Neutrophil (primary cell): Measurements from ENCODE around the gene IRF4.

ENCODE experiments used
- H3K27ac ChIP-seq: fragments of 200-600 bp; sonication (generic); 2 replicates; pipeline ENCODE4 v1.5.1; 2016; ENCODE audit warnings: mild to moderate bottlenecking, moderate library complexity
- H3K27me3 ChIP-seq: fragments of 200-600 bp; sonication (generic); 2 replicates; pipeline ENCODE4 v1.6.0; 2016; ENCODE audit warnings: mild to moderate bottlenecking
- H3K36me3 ChIP-seq: fragments of 200-600 bp; sonication (generic); 2 replicates; pipeline ENCODE4 v1.5.1; 2017
- H3K4me1 ChIP-seq, 2 experiments: fragments of 200-600 bp in 1 of 2; sonication (generic) in 1 of 2; 1 replicate in 1 of 2; 2 replicates in 1 of 2; pipeline versions ENCODE4 v1.5.1 to v1.6.1; 2013 to 2016; ENCODE audit warnings: low read depth in 1 of 2, low read length in 1 of 2, mild to moderate bottlenecking in 1 of 2, moderate library complexity in 1 of 2; ENCODE audit not compliant: control insufficient read depth in 1 of 2, insufficient read depth in 1 of 2
- H3K4me3 ChIP-seq, 2 experiments: fragments of 200-600 bp in 1 of 2; sonication (generic) in 1 of 2; 1 replicate in 1 of 2; 2 replicates in 1 of 2; pipeline ENCODE4 v1.5.1; 2013 to 2016; ENCODE audit warnings: low read depth in 1 of 2, low read length in 1 of 2, mild to moderate bottlenecking in 1 of 2, moderate library complexity in 1 of 2
- H3K9me3 ChIP-seq: fragments of 200-600 bp; sonication (generic); 2 replicates; pipeline ENCODE4 v1.5.1; 2016
- CTCF ChIP-seq: fragments of 200-600 bp; sonication (generic); IDR thresholded peaks from 2 replicates; pipeline ENCODE4 v1.5.1; 2016; ENCODE audit warnings: antibody characterized with exemption

Gene IRF4

DNA sequence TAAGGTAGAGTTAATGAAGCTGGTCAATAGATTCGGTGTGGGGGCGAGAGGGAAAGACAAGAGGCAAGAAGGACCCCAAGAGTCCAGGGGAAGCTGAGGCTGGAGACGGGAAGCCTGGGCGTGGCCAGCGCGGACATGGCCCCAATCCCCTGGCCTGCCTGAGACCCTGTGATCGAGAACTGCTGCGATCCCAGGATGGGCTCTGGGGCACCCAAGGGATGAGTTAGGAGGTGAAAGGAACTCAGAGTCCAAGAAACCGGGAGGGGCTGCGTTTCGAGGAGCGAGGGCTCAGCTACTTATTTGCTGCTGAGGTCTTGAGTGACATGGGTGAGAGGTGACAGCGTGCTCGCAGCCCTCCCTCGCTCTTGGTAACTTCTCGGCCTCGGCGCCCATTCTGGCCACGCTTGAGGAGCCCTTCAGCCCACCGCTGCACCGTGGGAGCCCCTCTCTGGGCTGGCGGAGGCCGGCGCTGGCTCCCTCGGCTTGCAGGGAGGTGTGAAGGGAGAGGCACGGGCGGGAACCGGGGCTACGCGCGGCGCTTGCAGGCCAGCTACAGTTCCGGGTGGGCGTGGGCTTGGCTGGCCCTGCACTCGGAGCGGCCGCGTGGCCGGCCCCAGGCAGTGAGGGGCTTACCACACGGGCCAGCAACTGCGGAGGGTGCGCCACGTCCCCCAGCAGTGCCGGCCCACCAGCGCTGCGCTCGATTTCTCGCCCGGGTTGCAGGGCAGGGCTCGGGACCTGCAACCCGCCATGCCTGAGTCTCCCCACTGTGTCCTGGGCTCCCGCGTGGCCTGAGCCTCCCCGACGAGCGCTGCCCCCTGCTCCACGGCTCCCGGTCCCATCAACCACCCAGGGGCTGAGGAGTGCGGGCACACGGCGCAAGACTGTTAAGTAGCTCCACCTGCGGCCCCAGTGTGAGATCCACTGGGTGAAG is 58.2 kb downstream of the IRF4 start:
- Histone ChIP-seq H3K27ac (no peak overlapping the region), H3K4me3 (no peak overlapping the region), H3K4me1 (no peaks in the 10 kb centered on the region), H3K9me3 (no peaks in the 10 kb centered on the region), H3K36me3 (no peaks in the 10 kb centered on the region), H3K27me3 (peaks cover 11% of the 10 kb centered on the region)
- TF ChIP-seq CTCF: no peak

DNA sequence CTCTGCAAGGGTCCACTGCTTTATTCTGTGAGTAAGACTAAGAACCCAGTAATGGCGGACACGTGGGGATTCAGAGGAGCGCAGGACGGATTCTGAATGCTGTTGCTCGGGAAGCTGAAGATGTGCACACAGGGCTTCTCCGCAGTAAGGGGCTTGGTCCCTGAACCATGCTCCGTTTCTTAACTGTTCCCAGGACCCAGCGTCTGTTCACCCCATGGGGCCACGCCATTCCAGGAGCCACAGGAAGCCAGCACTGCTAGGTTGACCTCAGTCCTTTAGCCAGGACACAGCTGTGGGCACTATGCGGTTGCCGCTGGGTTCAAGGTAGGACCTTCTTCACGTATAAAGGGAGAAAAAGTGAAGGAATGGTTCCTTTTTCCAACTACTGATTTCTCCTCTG is 59.8 kb downstream of the IRF4 start:
- no peaks in the 10 kb centered on the region for H3K9me3 ChIP-seq
- H3K4me3 ChIP-seq: no peak overlapping the region
- H3K36me3 ChIP-seq: no peaks in the 10 kb centered on the region
- no peaks in the 10 kb centered on the region for H3K4me1 ChIP-seq
- H3K27me3 ChIP-seq: no peaks in the 10 kb centered on the region
- H3K27ac ChIP-seq: no peak overlapping the region
- no peak for TF ChIP-seq CTCF

DNA sequence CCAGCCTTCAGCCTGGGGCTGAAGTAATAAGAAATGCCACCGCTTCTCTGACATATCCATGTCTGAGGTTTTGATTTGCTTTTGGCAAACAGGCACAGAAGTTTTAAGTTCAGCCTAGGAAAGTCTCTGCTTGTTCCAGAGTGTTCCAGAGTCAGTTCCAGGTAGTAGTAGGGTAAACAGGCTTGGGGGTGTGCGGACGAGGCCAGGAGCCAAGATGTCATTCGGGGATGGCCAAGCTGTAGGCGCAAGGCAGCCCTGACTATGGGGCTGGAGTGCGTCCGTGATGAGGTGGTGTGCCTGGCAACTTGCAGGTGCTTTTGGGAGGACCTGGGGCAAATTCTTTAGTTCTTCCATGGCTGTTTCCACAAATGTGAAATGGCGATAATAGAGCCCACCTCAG is 60.3 kb downstream of the IRF4 start:
- H3K36me3 ChIP-seq: no peaks in the 10 kb centered on the region
- no peak for TF ChIP-seq CTCF
- no peaks in the 10 kb centered on the region for H3K9me3 ChIP-seq
- H3K27me3 ChIP-seq: no peaks in the 10 kb centered on the region
- no peak overlapping the region for H3K27ac ChIP-seq
- H3K4me1 ChIP-seq: no peaks in the 10 kb centered on the region
- H3K4me3 ChIP-seq: no peak overlapping the region

GRCh38 chr6:452301-453067 is 60.9 kb downstream of the IRF4 start:
- H3K4me3 ChIP-seq: no peak overlapping the region
- H3K36me3 ChIP-seq: no peaks in the 10 kb centered on the region
- H3K27ac ChIP-seq: no peak overlapping the region
- no peaks in the 10 kb centered on the region for H3K9me3 ChIP-seq
- no peaks in the 10 kb centered on the region for H3K4me1 ChIP-seq
- H3K27me3 ChIP-seq: no peaks in the 10 kb centered on the region
- TF ChIP-seq CTCF: no peak

DNA sequence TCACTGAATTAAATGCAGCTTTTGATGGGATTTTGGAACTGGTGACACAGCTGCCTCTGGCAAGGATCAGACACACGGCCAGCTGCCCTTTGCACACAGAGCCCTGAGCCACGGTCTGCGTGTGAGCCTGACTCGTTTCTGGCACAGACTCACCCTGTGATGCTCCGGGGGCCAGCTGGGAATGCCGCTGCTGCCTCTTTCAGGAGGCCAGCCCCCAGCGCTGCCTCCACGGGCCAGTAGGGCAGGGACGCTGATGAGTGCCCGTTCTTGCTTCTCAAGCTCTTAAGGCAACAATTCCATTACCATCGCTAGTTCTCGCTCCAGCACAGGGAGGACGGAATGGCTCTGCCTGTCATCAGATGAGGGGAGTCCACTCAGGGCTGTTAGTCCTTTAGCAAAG is 61.6 kb downstream of the IRF4 start:
- Histone ChIP-seq H3K4me3 (no peak overlapping the region), H3K4me1 (no peaks in the 10 kb centered on the region), H3K27ac (no peak overlapping the region), H3K27me3 (no peaks in the 10 kb centered on the region), H3K9me3 (no peaks in the 10 kb centered on the region), H3K36me3 (no peaks in the 10 kb centered on the region)
- no peak for TF ChIP-seq CTCF
